ENCODE measurements around the gene HBA1.
"Not testable (repeated sequence)": the region's sequence is repeated elsewhere in the genome, so short reads cannot be mapped to it uniquely, and the experiment has no call there.

HBA1 gene

DNA sequence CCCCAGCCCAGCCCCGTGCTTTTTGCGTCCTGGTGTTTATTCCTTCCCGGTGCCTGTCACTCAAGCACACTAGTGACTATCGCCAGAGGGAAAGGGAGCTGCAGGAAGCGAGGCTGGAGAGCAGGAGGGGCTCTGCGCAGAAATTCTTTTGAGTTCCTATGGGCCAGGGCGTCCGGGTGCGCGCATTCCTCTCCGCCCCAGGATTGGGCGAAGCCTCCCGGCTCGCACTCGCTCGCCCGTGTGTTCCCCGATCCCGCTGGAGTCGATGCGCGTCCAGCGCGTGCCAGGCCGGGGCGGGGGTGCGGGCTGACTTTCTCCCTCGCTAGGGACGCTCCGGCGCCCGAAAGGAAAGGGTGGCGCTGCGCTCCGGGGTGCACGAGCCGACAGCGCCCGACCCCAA, 474 bp upstream of the HBA1 start:
- DNase-seq, result not testable (repeated sequence)

DNA sequence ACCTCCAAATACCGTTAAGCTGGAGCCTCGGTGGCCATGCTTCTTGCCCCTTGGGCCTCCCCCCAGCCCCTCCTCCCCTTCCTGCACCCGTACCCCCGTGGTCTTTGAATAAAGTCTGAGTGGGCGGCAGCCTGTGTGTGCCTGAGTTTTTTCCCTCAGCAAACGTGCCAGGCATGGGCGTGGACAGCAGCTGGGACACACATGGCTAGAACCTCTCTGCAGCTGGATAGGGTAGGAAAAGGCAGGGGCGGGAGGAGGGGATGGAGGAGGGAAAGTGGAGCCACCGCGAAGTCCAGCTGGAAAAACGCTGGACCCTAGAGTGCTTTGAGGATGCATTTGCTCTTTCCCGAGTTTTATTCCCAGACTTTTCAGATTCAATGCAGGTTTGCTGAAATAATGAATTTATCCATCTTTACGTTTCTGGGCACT, 928 bp downstream of the HBA1 start:
- DNase-seq, result no peak

DNA sequence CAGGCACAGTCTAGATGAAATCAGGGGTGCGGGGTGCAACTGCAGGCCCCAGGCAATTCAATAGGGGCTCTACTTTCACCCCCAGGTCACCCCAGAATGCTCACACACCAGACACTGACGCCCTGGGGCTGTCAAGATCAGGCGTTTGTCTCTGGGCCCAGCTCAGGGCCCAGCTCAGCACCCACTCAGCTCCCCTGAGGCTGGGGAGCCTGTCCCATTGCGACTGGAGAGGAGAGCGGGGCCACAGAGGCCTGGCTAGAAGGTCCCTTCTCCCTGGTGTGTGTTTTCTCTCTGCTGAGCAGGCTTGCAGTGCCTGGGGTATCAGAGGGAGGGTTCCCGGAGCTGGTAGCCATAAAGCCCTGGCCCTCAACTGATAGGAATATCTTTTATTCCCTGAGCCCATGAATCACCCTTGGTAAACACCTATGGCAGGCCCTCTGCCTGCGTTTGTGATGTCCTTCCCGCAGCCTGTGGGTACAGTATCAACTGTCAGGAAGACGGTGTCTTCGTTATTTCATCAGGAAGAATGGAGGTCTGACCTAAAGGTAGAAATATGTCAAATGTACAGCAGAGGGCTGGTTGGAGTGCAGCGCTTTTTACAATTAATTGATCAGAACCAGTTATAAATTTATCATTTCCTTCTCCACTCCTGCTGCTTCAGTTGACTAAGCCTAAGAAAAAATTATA, 1.6 kb downstream of the HBA1 start:
- DNase-seq, result no peak

DNA sequence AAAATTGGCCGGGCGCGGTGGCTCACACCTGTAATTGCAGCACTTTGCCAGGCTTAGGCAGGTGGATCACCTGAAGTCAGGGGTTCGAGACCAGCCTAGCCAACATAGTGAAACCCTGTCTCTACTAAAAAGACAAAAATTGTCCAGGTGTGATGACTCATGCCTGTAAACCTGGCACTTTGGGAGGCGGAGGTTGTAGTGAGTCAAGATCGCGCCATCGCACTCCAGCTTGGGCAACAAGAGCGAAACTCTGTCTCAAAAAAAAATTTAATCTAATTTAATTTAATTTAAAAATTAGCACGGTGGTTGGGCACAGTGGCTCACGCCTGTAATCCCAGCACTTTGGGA, 2.2 kb downstream of the HBA1 start:
- no peak for DNase-seq

DNA sequence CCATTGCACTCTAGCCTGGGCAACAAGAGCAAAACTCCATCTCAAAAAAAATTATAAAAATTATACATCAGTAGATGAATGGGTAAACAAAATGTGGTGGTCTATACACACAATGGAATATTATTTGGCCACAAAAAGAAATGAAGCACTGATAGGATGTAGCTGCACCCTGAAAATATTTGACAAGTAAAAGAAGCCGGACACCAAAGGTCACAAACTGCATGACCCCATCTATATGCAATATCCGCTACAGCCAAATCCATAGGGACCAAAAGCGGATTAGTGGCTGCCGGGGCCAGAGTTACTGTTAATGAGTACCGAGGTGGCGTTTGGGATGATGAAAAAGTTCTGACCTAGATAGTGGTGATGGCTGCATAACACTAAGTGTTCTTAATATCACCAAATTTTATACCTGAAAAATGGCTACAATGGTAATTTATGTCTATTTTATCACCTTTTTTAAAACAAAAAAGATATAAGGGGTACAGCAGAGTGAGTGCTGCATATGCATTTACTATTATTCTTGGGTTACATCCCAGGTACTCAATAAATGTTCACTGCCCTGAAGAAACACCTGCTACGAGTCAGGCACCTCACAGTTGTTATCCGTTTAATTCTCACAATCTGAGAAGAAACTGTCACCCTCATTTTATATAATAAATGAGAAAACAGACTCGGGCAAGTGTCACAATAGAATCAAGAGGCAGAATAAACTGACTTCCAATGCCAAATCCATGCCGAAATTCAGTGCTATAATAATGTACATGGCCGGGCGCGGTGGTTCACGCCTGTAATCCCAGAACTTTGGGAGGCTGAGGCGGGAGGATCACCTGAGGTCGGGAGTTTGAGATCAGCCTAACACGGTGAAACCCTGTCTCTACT, 3.0 kb downstream of the HBA1 start:
- DNase-seq, result no peak

DNA sequence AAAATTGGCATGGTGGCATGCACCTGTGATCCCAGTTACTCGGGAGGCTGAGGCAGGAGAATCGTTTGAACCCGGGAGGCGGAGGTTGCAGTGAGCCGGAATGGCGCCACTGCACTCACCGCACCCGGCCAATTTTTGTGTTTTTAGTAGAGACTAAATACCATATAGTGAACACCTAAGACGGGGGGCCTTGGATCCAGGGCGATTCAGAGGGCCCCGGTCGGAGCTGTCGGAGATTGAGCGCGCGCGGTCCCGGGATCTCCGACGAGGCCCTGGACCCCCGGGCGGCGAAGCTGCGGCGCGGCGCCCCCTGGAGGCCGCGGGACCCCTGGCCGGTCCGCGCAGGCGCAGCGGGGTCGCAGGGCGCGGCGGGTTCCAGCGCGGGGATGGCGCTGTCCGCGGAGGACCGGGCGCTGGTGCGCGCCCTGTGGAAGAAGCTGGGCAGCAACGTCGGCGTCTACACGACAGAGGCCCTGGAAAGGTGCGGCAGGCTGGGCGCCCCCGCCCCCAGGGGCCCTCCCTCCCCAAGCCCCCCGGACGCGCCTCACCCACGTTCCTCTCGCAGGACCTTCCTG, 3.7 kb downstream of the HBA1 start, which contains the start of gene HBQ1:
Gene HBQ1, plus strand, starts transcription at position 359 of the 575 bp plus-strand sequence. Its CDS starts 28 bp downstream, at position 387.
- no peak for DNase-seq

DNA sequence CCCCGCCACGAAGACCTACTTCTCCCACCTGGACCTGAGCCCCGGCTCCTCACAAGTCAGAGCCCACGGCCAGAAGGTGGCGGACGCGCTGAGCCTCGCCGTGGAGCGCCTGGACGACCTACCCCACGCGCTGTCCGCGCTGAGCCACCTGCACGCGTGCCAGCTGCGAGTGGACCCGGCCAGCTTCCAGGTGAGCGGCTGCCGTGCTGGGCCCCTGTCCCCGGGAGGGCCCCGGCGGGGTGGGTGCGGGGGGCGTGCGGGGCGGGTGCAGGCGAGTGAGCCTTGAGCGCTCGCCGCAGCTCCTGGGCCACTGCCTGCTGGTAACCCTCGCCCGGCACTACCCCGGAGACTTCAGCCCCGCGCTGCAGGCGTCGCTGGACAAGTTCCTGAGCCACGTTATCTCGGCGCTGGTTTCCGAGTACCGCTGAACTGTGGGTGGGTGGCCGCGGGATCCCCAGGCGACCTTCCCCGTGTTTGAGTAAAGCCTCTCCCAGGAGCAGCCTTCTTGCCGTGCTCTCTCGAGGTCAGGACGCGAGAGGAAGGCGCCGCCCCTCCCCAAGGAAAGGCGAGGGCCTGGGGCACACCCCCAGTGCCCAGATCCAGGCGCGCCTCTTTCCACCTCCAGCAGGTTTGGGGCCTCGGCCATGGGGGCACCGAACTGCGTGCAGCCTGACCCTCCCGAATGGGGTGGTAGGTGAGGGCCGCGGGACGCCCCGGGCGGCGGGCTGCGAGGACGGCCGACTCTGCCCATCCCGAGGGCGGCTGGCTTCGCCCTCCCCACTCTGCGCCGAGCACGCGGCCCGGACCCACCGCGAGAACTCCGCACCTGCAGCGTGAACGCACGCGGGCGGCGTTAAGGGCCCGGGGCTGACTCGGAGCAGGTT, 4.4 kb downstream of the HBA1 start:
- peak; percentile 31 for DNase-seq

DNA sequence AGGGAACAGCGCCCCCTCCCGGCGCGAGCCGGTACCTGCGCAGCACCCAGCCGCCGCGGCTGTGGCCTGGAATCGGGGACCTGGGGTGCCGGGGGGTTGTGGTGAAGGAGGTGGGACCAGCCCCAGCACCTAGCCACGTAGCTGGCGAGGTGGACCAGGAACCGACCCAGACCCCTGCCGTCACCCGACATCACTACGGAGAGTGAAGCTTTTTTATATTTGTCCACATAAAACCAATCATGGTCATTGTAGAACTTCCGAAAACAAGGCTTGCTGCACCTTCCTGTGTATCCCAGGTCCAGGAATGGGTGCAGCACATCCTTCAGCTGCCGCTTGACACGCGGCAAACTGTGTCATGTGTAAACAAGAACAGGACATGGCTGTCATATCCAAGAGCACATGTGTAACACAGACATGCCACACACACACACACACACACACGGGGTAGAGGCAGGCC, 5.1 kb downstream of the HBA1 start:
- DNase-seq, result no peak

DNA sequence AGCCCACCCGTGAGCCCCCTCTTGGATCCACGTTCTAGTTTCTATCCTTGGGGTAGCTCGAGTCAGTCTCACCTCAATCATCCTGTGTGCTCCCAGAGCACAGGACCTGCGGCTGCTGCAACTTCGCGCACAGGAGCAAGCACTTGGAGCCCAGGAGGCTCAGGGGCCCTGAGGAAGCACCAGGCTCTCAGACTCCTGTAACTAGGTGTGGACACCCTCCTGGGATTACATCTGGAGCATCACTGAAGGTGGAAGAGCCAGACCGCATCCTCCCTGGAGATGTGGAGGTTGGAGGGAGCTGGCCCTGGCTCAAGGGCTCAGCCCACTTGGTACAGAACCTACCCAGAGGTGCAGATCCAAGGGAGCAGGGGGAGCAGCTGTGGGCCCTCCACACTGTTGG, 6.5 kb downstream of the HBA1 start:
- DNase-seq, result no peak

DNA sequence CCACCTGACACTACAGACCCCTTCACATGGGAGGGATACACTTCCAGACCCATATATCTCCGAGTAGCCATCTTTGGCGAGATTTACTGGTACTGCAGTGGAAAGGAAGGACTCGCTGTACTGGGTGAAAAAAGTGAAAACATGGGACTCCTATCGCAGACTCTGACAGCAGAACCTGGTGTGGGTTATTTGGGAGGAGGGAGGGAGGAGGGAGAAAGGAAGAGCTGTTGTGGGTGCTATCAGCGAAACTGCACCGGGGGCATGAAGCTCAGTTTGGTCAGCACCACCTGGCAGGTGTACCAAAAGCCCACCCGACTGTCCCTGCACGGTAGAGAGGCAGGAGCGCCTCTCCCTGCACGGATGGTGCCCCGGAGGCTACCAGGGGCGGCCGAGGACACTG, 8.7 kb downstream of the HBA1 start:
- DNase-seq, result no peak

DNA sequence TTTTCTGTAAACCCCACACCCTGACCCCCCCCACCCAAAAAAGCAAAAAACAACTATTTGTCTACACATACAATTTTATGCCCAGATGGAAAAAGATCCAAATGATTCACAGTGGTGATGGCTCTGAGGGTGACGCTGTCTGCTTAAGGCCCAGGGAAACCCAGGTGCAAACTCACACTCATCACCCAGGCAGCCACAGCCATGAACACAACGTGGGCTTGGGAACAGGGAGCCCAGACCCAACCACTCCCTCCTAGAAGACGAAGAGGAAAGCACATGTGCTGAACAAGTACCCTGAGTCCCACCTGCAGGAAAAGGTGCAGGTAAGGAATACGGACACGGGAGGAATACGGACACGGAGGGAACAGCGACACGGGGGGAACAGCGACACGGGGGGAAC, 9.2 kb downstream of the HBA1 start:
- no peak for DNase-seq

DNA sequence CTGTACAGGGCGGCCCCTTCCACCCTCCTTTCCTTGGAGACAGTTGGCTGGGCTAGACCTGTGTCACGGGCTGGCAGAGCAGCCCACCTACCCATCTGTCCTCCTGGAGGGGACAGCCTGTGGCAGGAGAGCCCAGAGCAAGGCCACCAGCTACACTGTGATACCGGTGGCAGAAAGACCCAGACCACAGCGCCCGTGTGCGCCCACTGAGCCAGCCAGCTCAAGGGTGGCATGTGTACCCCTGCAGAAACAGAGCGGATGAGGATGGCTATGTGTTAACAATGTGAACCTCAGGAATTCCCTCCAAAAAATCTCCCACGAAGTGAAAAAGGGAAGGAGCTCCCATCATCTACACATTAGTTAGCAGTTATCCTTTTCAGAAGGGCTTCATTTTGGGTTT, 10.8 kb downstream of the HBA1 start:
- DNase-seq, result no peak

DNA sequence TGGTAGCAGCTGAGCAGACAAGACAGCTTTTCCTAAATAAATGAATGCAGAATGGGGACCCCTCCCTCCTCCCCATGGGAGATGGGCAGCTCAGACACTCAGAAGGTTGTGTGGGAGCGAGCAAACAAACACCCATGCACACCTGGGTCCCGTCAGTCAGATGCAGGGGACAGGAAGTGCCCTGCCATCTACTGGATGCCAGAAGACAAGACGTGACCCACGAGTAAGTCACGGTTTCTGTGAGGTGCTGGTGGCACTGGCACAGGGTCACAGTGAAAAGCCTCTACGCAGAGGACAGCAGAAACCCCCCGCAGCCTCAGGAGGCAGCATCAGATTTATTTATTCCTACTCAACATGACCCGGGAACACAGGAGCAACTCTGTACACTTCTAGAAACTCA, 12.2 kb downstream of the HBA1 start:
- no peak for DNase-seq

DNA sequence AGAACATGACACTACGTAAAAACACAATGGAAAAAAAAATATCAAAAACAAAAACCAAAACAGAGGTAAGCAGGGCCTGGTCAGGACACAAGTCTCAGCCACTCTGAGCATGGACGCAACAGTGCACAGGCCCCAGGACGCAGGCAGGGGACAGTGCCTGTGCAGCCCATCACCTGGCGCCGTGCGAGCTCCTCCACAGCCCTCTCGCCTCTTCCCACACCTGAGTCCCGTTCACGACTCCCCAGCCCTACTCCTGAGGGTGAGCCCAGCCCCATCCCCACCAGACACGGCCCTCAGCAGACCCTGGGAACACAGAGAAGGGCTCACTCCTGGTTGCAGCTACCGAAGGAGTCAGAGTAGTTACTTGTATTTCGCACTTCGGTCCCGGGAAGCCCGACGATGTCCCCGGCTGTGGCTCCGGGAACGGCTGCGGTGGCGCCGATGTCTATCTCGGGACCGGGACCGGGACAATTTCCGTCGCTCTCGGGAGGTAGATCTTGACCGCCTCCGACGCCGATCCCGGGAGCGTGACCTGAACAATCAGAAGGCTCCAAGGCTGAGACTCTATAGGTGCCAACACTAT, 13.2 kb downstream of the HBA1 start:
- DNase-seq, result no peak

DNA sequence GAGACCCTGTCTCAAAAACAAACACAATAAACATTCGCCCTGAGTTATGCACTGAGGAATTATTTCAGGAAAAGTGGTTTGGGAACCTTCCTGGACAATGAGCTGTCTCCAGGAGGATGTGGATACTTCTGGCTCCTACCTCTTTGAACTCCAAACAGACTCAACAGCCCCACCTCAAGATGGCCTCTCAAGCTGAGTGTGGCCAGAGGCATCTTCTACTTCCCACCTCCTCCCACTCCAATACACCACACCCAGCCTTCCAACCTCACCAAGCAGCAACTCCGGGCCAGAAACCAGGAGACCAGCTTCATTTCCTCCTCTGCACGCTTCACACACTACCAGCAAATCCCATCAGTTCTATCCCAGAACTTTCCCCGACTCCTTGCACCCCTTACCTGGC, 15.4 kb downstream of the HBA1 start:
- no peak for DNase-seq

DNA sequence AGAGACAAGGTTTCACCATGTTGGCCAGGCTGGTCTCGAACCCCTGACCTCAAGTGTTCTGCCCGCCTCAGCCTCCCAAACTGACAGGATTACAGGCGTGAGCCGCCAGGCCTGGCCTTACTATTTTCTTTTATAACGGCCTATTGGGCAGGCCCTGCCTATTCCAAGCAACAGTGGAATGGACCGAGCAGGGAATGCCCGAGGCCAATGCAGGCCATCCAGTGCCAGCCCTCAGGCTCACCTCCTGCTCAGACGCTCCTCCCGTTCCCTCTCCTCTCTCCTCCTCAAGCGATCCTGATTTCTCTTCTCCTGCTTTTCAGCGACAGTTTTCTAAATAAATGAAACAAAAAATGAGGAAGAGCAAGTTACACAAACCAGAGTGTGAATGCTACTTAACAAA, 16.2 kb downstream of the HBA1 start:
- no peak for DNase-seq

DNA sequence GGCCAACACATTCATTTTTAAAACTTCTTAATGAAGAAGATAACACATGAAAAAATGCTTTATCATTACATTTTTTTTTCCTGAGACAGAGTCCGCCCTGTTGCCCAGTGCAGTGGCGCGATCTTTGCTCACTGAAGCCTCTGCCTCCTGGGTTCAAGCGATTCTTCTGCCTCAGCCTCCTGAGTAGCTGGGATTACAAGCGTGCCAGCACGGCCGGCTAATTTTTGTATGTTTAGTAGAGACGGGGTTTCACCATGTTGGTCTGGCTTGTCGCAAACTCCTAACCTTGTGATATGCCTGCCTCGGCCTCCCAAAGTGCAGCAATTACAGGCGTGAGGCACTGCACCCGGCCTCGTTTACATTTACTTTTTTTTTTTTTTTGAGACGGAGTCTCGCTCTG, 17.0 kb downstream of the HBA1 start:
- no peak for DNase-seq

DNA sequence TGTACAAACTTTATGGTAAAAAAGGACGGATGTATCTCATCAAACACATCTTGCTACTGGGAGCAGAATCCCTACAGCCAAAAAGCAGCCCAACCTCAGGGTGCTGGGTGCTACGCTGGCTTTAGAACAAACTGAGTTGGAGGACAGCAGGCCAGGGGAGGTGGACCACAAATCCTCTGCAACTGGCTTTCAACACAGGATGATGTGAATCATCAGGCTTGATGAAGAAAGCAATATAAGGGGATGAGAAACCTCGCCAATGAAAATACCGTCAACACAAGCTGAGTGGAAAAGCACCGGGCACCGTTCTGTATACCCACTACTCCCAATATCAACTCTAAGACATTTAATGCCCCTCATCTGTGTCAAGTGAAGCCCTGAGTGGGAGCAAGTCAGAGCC, 18.0 kb downstream of the HBA1 start:
- no peak for DNase-seq

DNA sequence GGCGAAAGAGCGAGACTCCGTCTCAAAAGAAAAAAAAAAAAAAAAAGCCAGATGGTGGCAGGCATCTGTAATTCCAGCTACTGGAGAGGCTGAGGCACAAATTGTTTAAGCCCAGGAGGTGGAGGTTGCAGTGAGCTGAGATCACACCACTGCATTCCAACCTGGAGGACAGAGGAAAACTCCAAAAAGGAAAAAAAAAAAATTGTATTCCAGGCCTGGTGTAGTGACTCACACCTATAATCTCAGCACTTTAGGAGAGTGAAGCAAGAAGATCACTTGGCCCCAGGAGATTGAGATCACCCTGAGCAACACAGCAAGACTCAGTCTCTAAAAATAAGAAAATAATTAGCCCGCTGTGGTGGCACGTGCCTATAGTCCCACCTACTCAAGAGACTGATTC, 23.9 kb downstream of the HBA1 start:
- DNase-seq, result no peak

DNA sequence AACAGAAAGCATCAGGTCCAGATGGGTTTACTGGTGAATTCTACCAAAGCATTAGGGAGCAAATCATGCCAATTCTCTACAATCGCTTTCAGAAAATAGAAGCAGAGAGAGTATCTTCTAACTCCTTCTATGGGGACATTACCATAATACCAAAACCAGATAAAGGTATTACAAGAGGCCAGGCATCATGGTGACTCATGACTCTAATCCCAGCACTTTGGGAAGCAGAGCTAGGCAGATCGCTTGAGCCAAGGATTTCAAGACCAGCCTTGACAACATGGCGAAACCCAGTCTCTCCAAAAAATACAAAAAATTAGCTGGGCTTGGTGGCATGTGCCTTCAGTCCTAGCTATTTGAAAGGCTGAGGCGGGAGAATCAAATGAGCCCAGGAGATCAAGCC, 26.8 kb downstream of the HBA1 start:
- DNase-seq, result no peak

DNA sequence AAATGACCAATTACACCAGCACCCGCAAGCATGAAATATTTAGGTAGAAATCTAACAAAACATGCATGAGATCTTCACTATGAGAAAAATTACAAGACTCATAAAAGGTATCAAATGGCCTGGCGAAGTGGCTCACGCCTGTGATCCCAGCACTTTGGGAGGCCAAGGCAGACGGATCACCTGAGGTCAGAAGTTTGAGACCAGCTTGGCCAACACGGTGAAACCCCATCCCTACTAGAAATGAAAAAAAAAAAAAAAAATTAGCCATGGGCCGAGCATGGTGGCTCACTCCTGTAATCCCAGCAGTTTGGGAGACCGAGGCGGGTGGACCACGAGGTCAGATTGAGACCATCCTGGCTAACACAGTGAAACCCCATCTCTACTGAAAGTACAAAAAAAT, 27.6 kb downstream of the HBA1 start:
- not testable (repeated sequence) for DNase-seq

DNA sequence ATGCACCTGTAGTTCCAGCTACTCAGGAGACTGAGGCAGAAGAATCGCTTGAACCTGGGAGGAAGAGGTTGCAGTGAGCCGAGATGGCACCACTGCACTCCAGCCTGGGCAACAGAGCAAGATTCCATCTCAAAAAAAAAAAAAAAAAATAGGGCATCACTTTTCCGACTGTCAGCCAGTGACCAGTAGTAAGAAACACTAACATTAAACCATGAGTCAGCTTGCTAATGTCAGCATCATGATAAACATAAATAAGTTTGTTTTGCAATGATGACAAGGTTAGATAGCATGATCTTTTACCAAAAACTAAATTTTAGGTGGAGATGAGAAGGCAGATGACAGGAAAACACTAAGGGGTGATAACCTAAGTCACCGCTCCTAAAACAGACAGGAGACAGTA, 32.9 kb downstream of the HBA1 start:
- not testable (repeated sequence) for DNase-seq
